GM18519 (cell line): ENCODE results near the gene STARD3.

Experiments used
- ATAC-seq: cut with Tn5 transposase; IDR thresholded peaks from one replicate; pipeline ENCODE4 v1.9.1; 2021; ENCODE audit warnings: mild to moderate bottlenecking, moderate library complexity; ENCODE audit not compliant: unreplicated experiment, low FRiP score

STARD3 gene

GRCh38 chr17:39669897-39670735 lies 33.2 kb downstream of the STARD3 start:
- no peak for ATAC-seq

GRCh38 chr17:39670746-39671145 lies 33.8 kb downstream of the STARD3 start:
- no peak for ATAC-seq

DNA sequence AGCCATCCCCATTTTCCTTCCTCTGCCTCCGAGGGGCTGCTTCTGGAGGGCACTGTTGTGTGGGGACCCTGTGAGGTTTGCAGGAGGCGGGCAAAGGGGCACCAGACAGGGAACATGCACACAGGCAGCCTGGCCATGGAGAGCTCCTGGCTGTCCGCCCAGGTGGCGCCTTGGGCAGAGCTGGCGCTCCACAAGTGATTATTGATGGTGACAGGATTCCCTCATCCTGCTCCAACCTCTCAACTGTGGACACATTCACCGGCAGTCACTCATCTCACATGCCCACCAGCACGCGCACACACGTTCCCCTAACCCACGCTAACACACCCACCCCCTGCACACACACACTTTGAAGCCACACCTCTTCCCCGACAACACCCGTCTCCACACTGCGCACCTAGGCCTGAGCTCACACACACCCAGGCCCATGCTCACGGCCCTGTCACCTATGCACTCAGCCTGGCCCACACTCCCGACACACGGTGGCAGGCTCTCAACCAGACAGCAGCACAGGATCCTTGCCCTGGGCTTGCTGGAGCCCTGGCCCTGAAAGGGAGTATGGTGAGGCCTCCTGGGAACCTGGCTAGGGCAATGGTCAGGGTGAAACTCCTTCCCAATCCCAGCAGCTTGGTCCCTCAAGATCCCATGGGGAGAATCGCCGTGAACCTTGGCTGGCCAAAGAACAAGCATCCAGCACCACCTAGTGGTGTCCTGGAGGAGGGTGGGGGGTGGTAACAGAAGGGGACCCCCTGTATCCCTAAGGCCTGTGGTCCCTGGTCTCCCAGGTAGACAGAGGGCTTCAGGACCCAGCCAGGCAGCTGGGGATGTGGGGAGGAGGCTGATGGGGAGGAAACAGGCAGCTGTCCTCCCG lies 34.9 kb downstream of the STARD3 start:
- ATAC-seq, result no peak

GRCh38 chr17:39672522-39673334 lies 35.8 kb downstream of the STARD3 start:
- no peak for ATAC-seq

DNA sequence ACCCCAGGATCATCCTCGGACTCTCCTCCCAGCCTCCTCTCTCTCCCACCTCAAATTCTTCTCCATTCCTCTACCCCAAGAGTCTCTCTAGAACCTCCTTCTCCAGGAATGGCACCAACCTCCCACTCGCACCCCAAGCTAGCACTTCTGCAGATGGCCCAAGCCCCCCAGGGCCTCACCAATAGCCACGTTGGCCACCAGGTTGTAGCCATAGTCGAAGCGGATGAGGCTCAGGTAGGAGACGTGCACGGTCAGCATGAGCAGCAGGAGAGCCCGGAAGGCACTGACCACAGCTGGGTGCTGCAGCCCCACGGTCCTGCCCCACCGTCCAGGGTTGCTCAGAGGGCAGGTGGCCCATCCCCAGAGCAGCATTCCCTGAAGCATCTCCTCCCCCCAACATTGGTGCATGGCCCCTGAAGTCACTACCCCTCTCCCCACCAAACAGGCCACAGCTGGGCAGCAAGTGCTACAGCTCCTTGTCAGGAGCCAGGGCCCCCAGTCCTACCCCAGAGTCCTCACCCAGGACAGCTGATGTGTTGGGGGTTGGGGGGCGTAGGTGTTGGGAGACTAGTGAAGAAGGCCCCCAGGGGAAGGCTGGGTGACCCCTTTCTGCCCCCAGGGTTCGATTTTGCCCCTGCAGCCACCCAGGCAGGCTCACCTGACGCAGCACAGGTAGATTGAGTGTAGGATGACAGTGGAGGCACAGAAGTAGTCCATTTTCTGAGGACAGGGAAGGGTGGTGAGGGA lies 36.6 kb downstream of the STARD3 start:
- no peak for ATAC-seq

DNA sequence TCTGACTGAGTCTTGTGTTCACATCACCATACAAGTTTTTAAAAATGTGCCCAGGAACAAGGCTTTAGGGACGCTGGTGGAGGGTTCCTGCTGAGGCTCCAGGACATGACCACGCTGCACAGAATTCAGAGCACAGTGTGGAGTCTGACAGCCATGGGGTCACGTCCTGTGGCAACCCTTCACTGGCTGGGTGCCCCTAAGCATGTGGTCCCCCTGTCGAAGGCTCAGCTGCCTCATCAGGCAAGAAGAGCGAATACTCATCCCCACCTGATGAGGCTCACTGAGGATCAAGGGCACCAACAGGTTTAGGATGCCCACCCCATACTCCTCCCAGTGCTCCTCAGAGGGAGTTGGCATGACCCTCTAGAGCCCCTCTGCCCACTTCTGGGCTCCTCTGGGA lies 37.2 kb downstream of the STARD3 start:
- no peak for ATAC-seq

DNA sequence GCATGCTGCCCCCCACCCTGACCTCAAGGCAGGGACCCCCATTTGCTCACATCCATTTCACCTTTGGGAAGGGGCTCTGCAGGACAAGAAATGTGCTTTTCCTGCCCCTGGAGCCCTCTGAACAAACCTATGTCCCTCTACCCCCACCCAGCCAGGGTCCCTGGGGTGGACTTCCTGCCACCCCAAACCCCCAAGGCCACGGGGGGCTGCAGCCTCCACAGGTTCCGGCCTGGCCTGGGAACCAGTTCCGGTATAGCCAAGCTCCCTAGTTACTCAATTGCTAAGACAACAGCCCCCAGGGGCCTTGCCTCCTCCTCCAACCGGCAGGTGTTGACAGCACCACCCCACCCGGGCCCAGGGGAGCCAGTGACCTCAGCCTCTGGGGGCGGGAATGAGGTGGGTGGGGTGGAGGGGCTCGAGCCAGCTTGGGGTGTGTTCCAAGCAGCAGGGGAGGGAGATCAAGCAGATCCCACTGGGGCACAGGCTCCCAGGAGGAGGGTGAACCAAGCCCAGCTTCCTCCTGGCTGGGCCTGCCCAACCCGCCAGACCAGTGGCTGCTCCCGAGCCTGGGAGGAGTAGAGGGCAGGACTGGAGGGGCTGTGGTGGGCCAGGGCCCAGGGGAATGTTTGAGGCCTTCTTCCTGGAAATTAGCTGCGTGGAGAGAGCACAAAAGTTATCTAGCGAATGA lies 37.9 kb downstream of the STARD3 start:
- no peak for ATAC-seq

- ATAC-seq, result no peak
Measured at GRCh38 chr17:39675390-39676082, 38.6 kb downstream of the STARD3 start.

DNA sequence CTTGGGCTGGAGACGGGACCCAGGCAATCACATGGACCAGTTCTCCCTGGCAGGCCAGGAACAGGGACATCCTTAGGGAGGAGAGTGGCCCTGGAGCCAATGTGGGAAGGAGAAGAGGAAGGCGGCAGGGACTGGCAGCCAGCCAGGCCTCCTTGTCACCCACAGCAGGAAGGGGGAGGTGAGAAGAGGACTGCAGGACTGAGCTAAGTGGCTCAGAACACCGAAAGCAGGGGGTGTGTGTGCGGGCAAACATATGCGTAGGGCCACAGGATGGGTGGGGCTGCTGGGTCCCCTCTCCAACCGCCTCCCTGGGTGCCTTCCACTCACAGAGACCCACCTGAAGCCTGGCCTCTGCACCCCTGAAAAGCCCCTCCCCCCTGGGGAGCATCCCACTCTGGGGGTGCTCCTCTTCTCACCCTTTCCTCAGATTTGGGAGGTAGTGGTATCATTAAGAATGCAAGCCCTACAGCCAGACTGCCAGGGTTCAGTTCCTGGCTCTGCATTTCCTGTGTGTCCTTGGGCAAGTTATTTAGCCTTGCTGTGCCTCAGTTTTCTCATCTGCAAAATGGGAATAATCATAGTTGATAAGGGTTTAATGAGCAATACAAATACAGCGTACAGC lies 39.4 kb downstream of the STARD3 start:
- no peak for ATAC-seq

GRCh38 chr17:39677072-39677471 lies 40.1 kb downstream of the STARD3 start:
- no peak for ATAC-seq

DNA sequence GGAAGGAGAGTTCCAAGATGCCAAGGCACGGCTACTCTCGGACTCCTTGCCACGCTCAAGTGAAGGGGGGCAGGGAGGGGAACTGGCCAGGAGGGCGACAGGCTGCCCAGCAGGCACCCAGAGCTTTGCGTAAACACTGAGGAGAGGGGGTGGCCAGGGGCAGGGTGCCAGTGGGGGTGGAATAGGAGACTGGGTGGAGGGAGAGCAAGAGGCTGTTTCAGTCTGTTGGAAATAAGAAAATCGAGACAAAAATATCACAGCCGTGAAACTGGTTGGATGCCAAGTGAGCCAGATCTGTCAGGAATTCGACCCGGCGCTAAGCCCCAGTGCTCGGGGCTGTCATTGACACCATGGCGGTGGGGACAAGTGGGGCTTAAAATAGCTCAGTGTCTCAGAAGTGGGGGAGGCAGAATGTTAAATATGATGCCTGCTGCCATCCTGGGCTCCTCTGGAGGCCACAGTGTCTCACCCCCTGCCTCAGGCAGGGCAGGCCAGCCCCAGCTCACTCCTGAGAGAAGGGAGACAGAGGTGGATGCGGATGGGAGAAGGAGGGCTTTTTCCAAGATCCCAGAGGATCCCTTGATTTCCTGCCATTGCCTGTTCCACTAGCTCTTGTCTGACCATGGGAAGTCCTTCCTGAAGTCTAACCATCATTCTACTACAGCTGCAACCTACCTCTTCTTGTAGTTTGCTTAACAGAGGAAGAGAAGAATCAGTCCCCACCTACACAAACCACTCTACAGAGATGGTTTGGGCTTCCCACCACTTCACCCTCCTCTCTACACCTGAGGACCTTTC lies 40.8 kb downstream of the STARD3 start:
- ATAC-seq, result no peak

DNA sequence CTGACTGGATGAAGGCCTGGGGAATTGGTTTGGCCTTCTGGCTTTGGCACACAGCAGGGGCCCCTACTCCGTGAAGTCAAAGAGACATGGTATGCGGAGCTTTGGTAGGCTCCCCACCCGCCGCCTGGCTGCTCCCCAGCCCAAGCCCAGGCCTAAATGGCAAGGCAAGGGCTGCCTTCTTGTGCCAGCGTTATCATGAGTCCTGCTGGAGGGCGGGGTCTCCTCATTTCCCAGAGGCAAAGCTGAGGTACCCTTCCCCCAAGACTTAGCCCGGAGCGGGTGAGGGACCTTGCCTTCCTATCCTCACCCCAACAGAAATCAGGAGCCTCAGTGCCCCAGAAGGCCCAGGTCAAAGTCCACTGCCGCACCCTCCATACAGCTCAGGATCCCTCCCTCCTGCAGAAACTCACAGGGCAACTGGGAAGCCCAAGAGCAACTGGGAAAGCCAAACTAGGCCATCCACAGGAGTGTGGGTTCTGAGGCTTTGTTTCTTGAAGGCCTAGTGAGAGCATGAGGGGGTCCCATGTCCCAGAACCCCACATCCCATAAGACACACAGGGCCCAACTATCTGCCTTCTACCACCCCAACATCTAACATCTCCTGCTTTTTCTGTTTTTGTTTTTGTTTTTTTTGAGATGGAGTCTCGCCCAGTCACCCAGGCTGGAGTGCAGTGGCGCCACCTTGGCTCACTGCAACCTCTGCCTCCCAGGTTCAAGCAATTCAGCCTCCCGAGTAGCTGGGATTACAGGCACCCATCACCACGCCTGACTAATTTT lies 41.6 kb downstream of the STARD3 start:
- no peak for ATAC-seq

DNA sequence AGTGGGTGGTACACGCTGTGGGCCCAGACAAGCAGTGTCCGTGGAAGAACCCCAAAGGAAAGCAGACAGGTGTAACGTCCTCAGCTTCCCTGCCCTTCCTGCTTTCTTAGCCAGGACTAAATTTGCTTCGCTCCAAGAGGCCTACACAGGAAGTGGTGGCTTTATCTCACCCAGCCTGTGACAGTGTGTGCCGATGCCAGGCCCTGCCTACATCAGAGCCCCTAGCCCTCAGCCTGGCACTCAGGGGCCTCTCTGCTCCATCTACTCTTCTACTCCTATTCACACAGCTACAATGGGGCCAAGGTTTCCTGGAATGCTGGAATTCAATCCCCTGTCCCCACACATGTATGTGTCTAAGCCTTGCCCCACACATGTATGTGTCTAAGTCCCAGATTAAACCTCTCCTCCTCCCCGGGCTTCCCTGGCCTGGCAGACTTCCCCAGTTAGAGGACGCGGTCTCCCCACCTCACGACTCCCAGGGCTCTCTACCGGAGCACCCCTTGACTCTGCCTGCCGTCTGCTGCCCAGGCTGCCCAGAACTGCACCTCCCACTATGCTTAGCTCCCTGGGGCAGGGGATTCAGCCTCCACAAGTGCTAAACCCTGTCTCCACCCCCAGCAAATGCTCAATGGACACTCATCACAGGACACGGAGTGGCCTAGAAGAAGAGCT lies 42.7 kb downstream of the STARD3 start:
- no peak for ATAC-seq

DNA sequence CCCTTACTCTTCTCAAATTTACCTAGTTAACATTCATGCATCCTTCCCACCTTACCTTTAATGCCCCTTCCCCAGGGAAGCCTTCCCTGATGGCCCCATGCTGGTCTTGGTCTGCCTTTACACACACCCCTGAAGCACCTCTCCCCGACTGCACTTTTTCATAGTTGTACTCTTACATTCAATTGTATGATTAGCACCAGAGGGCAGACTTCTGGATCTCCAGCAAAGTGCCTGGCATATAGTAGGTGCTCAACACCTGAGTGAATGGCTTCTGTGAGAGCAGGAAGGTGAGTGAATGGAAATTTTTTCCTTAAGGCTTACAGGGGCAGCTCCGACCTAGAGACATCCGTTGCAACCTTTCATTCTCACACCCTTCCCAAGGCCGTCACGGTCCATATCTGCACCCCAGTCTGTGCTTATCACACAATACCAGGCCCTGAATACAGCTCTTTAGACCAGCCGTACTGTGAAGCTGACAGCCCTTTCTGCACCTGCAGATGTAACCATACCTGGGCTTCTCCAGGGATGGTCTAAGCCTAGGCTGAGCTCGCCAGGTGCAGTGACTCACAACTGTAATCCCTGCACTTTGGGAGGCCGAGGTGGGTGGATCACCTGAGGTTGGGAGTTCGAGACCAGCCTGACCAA lies 46.5 kb downstream of the STARD3 start:
- ATAC-seq, result no peak

DNA sequence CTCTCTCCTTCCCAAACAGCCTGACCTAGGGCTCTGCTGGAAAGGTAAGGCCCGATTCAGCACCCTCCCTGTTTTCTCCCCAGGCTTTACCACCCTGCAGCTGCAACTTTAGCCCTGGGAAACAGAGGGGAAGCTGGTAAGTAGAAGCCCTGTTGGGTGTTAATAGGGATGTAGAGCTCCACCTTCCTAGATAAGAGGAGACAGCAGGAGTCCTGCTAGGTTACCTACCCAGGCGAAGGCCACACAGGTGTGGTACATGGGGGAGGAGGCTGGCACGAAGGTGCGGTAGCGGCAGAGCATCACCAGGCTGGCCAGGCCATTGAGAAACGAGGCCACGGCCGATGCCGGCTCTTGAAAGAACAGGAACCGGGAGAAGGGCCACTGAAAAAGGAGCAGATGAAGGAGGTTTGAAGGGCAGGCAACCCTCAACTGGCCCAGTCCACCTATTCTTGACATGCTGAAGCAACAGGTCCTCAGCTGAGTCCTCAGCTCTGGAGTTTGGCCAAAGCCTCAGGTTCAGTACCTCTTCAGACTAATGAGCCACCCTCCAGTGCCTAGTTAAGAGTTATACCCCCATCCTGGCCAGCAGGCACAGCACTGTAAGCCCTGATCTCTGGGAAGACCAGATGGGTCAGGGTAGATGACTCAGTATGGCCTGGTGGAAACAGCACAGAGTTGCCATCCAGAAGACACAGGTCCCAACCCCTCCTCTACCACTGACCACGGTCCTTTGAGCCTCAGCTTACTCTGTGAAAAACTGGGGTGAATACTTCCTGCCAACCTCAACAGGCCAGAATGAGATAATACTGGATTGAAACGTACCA lies 47.6 kb downstream of the STARD3 start:
- no peak for ATAC-seq
